ENCODE data around the gene PKHD1.
"Not testable (repeated sequence)": the region's sequence is repeated elsewhere in the genome, so short reads cannot be mapped to it uniquely, and the experiment has no call there.

Gene PKHD1

GRCh38 chr6:51927450-51927849 lies 160.0 kb downstream of the PKHD1 start:
- no peak for DNase-seq (ENCODE audit: low read depth in 2 of 2)

- no peak for DNase-seq (ENCODE audit: low read depth in 2 of 2)
Observed at GRCh38 chr6:51926125-51926524, 161.3 kb downstream of the PKHD1 start.

GRCh38 chr6:51922479-51922878 lies 164.9 kb downstream of the PKHD1 start:
- DNase-seq (ENCODE audit: low read depth in 2 of 2), result not testable (repeated sequence)

- not testable (repeated sequence) for DNase-seq (ENCODE audit: low read depth in 2 of 2)
Observed at GRCh38 chr6:51918347-51918746, 169.1 kb downstream of the PKHD1 start.

- no peak for DNase-seq (ENCODE audit: low read depth in 2 of 2)
Observed at GRCh38 chr6:51915098-51915497, 172.3 kb downstream of the PKHD1 start.

GRCh38 chr6:51913265-51913664 lies 174.1 kb downstream of the PKHD1 start:
- DNase-seq (ENCODE audit: low read depth in 2 of 2), result no peak

- no peak for DNase-seq (ENCODE audit: low read depth in 2 of 2)
Observed at GRCh38 chr6:51910851-51911250, 176.6 kb downstream of the PKHD1 start.

- DNase-seq (ENCODE audit: low read depth in 2 of 2), result no peak
Observed at GRCh38 chr6:51908243-51908642, 179.2 kb downstream of the PKHD1 start.

GRCh38 chr6:51901766-51902764 lies 185.3 kb downstream of the PKHD1 start:
- no peak for DNase-seq (ENCODE audit: low read depth in 2 of 2)

- no peak for DNase-seq (ENCODE audit: low read depth in 2 of 2)
Observed at GRCh38 chr6:51893366-51893765, 194.0 kb downstream of the PKHD1 start.

- DNase-seq (ENCODE audit: low read depth in 2 of 2), result no peak
Observed at GRCh38 chr6:51892750-51893149, 194.7 kb downstream of the PKHD1 start.

- DNase-seq (ENCODE audit: low read depth in 2 of 2), result no peak
Observed at GRCh38 chr6:51892339-51892738, 195.1 kb downstream of the PKHD1 start.

- no peak for DNase-seq (ENCODE audit: low read depth in 2 of 2)
Observed at GRCh38 chr6:51891784-51892183, 195.6 kb downstream of the PKHD1 start.

GRCh38 chr6:51887859-51888258 lies 199.6 kb downstream of the PKHD1 start:
- DNase-seq (ENCODE audit: low read depth in 2 of 2), result no peak

GRCh38 chr6:51885957-51886356 lies 201.5 kb downstream of the PKHD1 start:
- DNase-seq (ENCODE audit: low read depth in 2 of 2), result no peak

- no peak for DNase-seq (ENCODE audit: low read depth in 2 of 2)
Observed at GRCh38 chr6:51868591-51869355, 218.6 kb downstream of the PKHD1 start.

GRCh38 chr6:51866867-51867266 lies 220.5 kb downstream of the PKHD1 start:
- no peak for DNase-seq (ENCODE audit: low read depth in 2 of 2)

GRCh38 chr6:51865996-51866395 lies 221.4 kb downstream of the PKHD1 start:
- no peak for DNase-seq (ENCODE audit: low read depth in 2 of 2)

- DNase-seq (ENCODE audit: low read depth in 2 of 2), result no peak
Observed at GRCh38 chr6:51865176-51865575, 222.2 kb downstream of the PKHD1 start.

- no peak for DNase-seq (ENCODE audit: low read depth in 2 of 2)
Observed at GRCh38 chr6:51857134-51857533, 230.3 kb downstream of the PKHD1 start.

- no peak for DNase-seq (ENCODE audit: low read depth in 2 of 2)
Observed at GRCh38 chr6:51856508-51856907, 230.9 kb downstream of the PKHD1 start.

- no peak for DNase-seq (ENCODE audit: low read depth in 2 of 2)
Observed at GRCh38 chr6:51855310-51856082, 231.9 kb downstream of the PKHD1 start.
